Measurements from ENCODE around the gene KLRC4. TPM values are rescaled to one million over a fixed set of nuclear protein-coding genes. Genes with fewer than 3 reads are reported as not detected.
"Not testable (repeated sequence)": the region's sequence is repeated elsewhere in the genome, so short reads cannot be mapped to it uniquely, and the experiment has no call there.

The KLRC4 gene
- total RNA-seq, 2 donors from 2014 or later, result not detected

- Histone ChIP-seq H3K9me3 (no peaks in the 10 kb centered on the region), H3K27me3 (no peaks in the 10 kb centered on the region), H3K36me3 (no peaks in the 10 kb centered on the region), H3K27ac (no peak overlapping the region), H3K4me3 (no peak overlapping the region), H3K4me1 (no peaks in the 10 kb centered on the region)
- TF ChIP-seq, protein P1, sequence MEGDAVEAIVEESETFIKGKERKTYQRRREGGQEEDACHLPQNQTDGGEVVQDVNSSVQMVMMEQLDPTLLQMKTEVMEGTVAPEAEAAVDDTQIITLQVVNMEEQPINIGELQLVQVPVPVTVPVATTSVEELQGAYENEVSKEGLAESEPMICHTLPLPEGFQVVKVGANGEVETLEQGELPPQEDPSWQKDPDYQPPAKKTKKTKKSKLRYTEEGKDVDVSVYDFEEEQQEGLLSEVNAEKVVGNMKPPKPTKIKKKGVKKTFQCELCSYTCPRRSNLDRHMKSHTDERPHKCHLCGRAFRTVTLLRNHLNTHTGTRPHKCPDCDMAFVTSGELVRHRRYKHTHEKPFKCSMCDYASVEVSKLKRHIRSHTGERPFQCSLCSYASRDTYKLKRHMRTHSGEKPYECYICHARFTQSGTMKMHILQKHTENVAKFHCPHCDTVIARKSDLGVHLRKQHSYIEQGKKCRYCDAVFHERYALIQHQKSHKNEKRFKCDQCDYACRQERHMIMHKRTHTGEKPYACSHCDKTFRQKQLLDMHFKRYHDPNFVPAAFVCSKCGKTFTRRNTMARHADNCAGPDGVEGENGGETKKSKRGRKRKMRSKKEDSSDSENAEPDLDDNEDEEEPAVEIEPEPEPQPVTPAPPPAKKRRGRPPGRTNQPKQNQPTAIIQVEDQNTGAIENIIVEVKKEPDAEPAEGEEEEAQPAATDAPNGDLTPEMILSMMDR (IDR thresholded peaks at IDR 0.05), result no peak
- no peak for DNase-seq (ENCODE audit: low spot score)
These were observed 11.4 kb downstream of the KLRC4 start for GRCh38 chr12:10398168-10398567.

GRCh38 chr12:10397296-10397695, 12.3 kb downstream of the KLRC4 start:
- TF ChIP-seq, protein P1 (IDR thresholded peaks at IDR 0.05), result no peak
- DNase-seq (ENCODE audit: low spot score), result no peak
- H3K4me3 ChIP-seq, result no peak overlapping the region
- H3K27me3 ChIP-seq, result no peaks in the 10 kb centered on the region
- no peaks in the 10 kb centered on the region for H3K9me3 ChIP-seq
- peaks cover 0 to 6% of the 10 kb centered on the region in 2 donors for H3K4me1 ChIP-seq
- no peaks in the 10 kb centered on the region for H3K36me3 ChIP-seq
- no peak overlapping the region for H3K27ac ChIP-seq

DNA sequence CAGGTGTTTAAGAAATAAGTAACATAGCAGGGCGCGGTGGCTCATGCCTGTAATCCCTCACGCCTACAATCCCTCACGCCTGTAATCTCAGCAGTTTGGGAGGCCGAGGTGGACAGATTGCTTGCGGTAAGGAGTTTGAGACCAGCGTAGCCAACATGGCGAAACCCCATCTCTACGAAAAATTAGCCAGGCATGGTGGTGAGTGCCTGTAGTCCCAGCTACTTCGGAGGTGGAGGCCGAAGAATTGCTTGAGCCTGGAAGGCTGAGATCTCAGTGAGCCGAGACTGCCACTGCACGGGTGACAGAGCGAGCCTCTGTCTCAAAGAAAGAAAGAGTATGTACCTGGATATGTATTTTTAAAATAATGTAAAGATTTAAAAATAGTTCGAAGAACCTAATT, 13.4 kb downstream of the KLRC4 start:
- not testable (repeated sequence) for H3K4me1 ChIP-seq; H3K27me3 ChIP-seq; H3K9me3 ChIP-seq; DNase-seq (ENCODE audit: low spot score); H3K27ac ChIP-seq; H3K36me3 ChIP-seq; H3K4me3 ChIP-seq

GRCh38 chr12:10395390-10395998, 14.1 kb downstream of the KLRC4 start:
- no peaks in the 10 kb centered on the region for H3K36me3 ChIP-seq

DNA sequence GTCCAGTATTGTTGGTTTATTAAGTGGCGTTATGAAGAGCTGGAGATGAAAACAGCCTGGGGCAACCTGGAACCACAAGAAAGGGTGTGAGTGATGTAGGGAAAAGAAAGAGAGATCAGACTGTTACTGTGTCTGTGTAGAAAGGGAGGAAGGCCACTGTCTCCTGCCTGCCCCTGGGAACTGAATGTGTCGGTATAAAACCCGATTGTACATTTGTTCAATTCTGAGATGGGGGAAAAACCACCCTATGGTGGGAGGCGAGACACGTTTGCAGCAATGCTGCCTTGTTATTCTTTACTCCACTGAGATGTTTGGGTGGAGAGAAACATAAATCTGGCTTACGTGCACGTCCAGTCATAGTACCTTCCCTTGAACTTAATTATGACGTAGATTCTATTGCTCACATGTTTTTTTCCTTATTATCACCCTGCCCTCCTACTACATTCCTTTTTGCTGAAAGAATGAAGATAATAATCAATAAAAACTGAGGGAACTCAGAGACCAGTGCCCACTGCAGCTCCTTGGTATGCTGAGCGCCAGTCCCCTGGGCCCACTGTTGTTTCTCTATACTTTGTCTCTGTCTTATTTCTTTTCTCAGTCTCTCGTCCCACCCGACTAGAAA, 14.9 kb downstream of the KLRC4 start:
- not testable (repeated sequence) for H3K27ac ChIP-seq, H3K9me3 ChIP-seq, H3K36me3 ChIP-seq

More at GRCh38 chr12:10395390-10395998, 14.1 kb downstream of the KLRC4 start:
- Histone ChIP-seq H3K27ac (peak overlapping the region in 1 of 2 donors; percentile 12), H3K27me3 (no peaks in the 10 kb centered on the region), H3K4me1 (peaks cover 0 to 6% of the 10 kb centered on the region in 2 donors), H3K9me3 (no peaks in the 10 kb centered on the region), H3K4me3 (no peak overlapping the region)
- TF ChIP-seq, protein P1 (IDR thresholded peaks at IDR 0.05), result no peak
- DNase-seq (ENCODE audit: low spot score), result no peak

GRCh38 chr12:10393291-10393690, 16.3 kb downstream of the KLRC4 start:
- H3K27ac ChIP-seq, result no peak overlapping the region
- H3K27me3 ChIP-seq, result no peaks in the 10 kb centered on the region
- H3K9me3 ChIP-seq, result no peaks in the 10 kb centered on the region
- TF ChIP-seq, protein P1 (IDR thresholded peaks at IDR 0.05), result no peak
- peaks cover 0 to 6% of the 10 kb centered on the region in 2 donors for H3K4me1 ChIP-seq
- DNase-seq (ENCODE audit: low spot score), result no peak
- H3K36me3 ChIP-seq, result no peaks in the 10 kb centered on the region
- H3K4me3 ChIP-seq, result no peak overlapping the region

More for the DNA sequence above, 14.9 kb downstream of the KLRC4 start:
- H3K27me3 ChIP-seq; H3K4me3 ChIP-seq; H3K4me1 ChIP-seq; DNase-seq (ENCODE audit: low spot score): not testable (repeated sequence)
